Activated naive CD4-positive, alpha-beta T cell (primary cell): Measurements from ENCODE around the gene STPG3.

Experiments used
- DNase-seq, 4 experiments: peaks; one replicate each; lab custom pipeline; 2025; lab: John Stamatoyannopoulos, UW

STPG3 gene

DNA sequence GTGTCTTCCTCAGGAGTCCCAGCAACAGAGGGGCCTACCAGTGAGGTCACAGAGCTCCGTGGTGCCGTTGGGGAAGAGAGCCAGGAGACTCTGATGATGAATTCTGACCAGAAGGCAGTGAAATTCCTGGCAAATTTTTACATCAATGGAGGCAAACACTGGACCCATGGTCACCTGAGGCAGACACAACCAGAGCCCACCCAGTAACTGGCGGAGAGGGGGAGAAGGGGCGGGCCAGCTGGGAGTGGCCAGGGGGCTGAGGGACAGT lies at the start of gene STPG3:
STPG3 (plus strand) TSS at position 93 of the 268 bp plus-strand sequence; CDS start at position 94, 1 bp downstream.
- no peak for DNase-seq

DNA sequence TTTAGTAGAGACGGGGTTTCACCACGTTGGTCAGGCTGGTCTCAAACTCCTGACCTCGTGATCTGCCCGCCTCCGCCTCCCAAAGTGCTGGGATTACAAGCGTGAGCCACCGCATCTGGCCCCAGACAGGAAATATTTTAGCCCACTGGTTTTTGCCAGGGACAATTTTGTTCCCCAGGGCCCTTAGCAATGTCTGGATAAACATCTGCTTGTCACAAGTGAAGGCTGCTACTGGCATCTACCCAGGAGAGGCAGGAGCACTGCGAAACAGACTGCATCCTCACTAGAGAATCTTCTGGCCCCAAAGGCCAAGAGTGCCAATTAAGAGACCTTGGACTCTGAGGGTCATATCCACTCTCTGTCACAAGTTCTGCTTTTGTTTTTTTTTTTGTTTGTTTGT lies 48.1 kb upstream of the STPG3 start:
- no peak for DNase-seq

DNA sequence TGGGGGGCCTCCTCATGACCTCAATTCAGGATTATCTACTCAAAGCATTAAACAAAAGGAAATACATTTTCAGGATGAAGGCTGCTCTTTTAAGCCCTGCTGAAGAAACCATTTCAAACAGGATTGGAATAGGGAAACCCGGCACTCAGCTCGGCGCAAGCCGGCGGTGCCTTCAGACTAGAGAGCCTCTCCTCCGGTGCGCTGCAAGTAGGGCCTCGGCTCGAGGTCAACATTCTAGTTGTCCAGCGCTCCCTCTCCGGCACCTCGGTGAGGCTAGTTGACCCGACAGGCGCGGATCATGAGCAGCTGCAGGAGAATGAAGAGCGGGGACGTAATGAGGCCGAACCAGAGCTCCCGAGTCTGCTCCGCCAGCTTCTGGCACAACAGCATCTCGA lies 46.4 kb upstream of the STPG3 start:
- DNase-seq = no peak

DNA sequence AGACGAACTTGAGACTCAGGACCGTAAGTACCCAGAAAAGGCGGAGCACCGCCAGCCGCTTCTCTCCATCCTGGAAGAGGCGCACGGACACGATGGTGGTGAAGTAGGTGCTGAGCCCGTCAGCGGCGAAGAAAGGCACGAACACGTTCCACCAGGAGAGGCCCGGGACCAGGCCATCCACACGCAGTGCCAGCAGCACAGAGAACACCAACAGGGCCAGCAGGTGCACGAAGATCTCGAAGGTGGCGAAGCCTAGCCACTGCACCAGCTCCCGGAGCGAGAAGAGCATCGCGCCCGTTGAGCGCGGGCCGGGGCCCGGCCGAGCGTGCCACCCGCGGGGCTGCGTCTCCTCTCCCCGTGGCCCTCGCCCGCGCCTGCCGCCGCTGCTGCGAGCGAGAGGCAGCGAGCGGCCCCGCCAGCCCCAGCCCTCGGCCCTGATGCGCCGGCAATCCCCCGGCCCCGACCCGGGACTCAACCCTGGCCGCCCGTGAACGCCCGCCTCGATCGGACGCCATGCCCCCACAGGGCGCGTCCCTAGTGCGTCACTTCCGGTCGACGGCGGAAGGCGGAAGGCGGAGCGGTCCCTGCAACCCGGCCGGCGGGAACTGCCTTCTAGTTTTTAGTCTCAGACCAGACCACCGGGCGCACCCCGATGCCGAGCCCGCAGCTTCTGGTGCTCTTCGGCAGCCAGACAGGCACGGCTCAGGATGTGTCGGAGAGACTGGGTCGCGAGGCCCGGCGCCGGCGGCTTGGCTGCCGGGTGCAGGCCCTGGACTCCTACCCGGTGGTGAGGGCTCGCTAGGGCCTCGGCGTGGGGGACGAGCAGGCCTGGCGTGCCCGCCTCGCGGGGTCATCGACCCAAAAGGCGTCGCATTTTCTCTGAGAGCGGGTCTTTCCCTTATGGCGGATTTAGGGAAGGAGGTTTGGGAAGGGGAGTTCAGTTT lies 45.7 kb upstream of the STPG3 start, which contains the start of the genes NDOR1 and TMEM203:
NDOR1 (plus strand) TSS at position 575 of the 944 bp plus-strand sequence; CDS start at position 653, 78 bp downstream.
TMEM203 (minus strand) TSS at position 523 of the 944 bp plus-strand sequence; CDS start at position 289, 234 bp downstream.
- peak; percentile 85 to 92 (median 89) for DNase-seq

DNA sequence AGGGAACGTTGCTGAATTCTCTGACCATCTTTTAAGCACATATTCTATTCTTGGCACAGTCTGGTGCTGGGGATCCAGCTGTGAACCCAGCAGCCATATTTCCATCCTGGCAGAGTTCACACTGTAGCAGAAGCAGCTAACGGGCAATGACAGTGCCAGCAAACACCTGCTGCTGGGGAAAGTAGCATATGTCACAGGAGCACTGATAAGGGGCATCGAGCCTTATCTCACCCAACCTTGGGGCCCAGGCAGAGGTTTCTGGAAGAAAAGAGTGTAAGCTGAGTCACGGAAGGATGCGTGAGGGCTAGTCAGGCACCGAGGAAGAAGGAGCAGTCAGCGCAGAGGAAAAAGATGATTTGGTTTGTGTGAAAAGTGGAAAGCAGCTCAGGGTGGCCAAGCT lies 44.5 kb upstream of the STPG3 start:
- no peak for DNase-seq

DNA sequence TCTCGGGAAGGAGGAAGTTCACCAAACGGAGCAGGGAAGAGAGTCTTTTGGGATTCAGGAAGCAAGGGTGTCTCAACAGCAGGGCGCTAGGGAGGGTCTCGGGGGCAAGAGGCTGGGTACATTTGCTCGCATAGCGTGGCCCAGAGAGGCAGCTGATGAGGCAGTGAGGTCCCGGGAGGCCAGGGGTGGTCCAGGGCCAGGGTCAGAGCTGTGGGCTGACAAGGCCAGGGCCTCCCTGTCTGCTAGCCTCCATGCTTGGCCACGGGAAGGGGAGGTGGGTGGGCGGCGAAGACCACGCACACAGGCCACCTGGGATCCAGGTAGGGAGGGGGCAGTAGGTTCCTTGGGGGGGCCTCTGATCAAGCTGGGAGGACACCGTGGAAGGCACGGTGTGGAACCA lies 39.6 kb upstream of the STPG3 start:
- no peak for DNase-seq

DNA sequence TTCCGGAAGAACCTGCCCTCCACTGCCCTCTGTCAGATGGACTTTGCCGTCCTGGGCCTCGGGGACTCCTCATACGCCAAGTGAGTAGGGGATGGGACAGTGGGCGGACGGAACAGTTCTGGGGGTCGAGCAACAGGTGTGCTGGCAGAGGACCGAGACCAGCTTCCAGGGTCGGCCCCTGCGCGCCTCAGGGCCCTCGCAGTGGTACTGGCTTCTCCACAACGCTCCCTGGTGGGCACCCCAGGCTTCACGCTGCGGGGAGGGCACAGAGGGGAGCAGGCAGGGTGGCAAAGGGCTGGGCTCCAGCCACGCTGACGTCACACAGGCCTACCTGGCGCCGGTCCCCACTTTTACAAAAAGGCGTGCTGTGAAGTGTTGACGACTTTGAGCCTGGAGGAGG lies 38.6 kb upstream of the STPG3 start:
- no peak for DNase-seq

DNA sequence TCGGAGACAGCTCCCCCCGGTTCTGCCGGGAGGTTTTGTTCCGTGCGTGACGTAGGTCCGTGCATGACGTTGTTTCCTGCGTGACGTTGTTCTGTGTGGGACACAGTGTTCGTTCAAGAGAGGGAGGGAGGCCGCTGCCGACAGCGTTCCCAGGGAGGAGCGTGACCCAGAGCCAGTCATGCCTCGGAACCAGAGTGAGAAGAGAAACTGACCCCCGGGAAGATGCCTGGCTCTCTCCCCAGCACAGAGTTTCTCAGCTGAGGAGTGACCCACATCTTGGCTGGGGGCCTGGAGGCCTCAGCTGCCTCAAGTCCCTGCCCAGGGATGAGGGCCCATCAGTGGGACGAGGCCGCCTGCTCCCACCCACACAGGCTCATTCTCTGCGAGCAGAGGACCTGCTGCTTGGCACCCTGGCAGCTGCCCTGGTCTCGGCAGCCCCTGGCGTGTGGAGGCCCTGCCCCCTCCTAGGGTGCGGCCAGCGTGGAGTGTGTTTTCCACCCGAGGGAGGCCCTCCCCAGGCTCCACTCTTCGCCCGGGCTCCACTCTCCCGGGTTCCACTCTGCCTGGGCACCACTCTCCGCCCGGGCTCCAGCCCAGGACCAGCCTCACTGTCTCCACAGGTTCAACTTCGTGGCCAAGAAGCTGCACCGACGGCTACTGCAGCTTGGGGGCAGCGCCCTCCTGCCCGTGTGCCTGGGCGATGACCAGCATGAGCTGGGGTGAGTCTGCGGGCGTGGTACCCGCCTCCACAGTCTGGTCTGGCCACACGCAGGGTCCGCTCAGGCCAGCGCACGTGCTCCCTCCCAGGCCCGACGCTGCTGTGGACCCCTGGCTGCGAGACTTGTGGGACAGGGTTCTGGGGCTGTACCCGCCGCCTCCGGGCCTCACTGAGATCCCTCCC lies 37.7 kb upstream of the STPG3 start:
- DNase-seq = no peak

DNA sequence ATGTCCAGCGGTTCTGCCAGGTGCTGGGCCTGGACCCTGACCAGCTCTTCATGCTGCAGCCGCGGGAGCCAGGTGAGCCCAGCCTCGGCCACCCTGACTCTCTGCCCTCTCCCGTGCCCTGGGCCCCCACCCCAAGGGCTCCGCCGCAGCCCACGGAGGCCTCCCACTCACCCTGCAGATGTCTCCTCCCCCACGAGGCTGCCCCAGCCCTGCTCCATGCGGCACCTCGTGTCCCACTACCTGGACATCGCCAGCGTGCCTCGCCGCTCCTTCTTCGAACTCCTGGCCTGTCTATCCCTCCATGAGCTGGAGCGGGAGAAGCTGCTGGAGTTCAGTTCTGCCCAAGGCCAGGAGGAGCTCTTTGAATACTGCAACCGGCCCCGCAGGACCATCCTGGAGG lies 36.5 kb upstream of the STPG3 start:
- no peak for DNase-seq

DNA sequence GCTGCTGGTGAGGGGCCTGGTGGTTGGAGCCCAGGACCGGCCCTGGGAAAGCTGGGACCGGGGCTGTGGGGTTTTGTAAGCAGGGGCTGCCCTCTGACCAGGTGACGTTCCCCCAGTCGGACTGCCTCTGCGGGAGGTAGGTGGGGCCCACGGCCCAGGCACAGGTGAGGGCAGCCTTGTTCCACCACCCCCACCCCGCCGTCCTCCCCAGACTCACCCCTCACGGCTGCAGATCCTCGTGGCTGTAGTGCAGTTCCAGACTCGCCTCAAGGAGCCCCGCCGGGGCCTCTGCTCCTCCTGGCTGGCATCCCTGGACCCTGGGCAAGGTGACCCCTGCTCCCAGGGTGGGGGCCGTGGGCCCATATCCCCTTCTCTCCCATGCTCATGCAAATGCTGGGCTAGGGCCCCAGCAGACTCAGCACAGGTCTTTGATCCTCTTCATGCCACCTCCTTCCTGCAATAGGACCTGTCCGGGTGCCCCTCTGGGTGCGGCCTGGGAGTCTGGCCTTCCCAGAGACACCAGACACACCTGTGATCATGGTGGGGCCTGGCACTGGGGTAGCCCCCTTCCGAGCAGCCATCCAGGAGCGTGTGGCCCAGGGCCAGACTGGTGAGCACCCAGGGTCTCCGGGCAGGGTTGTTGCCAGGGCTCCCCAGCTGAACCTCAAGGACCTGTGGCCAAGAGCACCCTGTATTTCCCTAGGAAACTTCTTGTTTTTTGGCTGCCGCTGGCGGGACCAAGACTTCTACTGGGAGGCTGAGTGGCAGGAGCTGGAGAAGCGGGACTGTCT lies 35.7 kb upstream of the STPG3 start:
- DNase-seq = no peak

DNA sequence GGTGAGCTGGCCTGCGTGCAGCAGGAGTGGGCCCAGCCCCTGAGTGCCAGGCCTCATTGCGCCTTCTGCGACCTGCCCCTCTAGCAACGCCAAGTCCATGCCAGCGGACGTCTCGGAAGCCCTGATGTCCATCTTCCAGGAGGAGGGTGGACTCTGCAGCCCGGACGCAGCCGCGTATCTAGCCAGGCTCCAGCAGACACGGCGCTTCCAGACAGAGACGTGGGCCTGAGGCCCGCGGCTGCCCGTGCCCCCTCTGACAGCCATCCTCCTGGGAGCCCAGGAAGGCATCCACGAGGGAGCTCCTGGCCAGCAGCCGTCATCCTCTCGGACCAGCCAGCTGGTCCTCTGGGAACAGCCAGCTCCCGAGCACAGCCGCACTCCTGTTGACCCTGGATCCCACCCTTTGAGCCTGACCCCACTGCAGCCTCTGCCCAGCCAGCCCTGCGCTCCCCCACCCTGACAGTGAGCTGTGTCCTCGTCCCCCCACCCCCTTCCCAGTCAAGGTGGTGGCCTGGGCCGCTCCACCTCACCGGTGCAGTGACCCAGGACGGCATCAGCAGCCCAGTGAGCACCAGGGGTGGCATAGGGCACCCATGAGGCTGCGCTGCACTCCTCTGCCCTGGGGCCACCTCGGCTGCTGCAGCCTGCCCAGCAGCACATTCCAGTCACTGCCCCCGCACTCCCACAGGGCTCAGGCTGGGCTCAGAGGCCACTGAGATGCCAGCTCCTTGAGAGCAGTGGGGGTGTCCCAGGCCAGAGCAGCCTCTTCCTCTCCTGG lies 34.7 kb upstream of the STPG3 start:
- no peak for DNase-seq

DNA sequence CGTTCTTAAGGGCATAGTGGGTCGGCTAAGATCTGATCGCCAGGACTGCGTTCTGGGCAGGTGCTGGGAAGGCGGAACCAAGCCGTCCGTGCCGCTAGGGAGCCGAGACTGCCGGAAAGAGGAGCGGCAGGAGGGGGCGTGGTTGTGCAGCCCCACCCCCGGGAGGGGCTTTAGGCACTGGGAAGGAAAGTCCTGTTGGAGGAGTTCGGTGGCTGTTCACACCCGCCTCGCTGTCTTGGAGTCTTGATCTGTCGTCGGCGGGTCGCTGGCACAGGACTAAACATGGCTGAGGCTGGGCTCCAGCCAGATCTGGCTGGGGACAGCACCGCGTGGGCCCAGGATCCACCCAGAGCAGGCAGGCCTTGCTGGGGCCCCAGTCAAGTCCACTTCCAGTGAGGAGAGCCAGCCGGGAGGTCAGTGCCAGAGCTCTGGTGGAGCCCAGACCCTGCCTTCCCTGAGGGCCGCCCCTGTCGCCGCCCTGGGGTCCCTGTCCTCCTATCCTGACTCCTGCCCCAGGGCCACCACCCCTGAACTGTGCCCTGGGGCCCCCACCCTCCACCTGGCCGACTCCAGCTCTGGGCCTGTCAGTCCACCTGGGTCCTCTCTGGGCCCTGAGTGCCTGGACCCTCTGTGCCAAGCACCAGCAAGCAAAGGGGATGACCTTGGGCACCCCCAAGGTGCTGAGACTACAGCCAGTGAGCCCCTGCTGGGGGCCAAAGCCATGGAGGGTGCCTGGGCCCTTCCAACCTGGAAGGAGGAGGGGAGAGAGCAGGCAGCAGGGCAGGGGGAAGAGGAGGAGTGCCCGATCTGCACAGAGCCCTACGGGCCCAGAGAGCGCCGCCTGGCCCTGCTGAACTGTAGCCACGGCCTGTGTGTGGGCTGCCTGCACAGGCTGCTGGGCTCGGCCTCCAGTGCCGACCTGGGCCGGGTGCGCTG lies 33.5 kb upstream of the STPG3 start:
- no peak for DNase-seq

DNA sequence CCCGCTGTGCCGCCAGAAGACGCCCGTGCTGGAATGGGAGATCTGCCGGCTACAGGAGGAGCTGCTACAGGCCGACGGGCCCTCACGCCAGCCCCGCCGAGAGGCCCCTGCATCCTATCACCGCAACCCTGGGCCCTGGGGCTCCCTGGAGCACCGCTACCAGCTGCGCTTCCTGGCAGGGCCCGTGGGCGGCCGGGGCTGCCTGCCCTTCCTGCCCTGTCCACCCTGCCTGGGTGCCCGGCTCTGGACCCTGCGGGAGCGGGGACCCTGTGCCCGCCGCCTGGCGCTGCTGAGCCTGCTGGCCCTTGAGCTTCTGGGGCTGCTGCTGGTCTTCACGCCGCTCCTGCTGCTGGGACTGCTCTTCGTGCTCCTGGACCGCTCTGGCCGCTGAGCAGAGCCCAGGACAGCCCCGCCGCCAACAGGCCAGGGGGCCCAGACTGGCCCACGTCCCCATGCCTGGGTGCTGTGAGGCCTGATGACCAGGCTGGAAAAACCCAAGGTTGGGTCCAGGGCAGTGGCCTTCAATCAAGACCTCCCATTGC lies 32.8 kb upstream of the STPG3 start:
- no peak for DNase-seq

DNA sequence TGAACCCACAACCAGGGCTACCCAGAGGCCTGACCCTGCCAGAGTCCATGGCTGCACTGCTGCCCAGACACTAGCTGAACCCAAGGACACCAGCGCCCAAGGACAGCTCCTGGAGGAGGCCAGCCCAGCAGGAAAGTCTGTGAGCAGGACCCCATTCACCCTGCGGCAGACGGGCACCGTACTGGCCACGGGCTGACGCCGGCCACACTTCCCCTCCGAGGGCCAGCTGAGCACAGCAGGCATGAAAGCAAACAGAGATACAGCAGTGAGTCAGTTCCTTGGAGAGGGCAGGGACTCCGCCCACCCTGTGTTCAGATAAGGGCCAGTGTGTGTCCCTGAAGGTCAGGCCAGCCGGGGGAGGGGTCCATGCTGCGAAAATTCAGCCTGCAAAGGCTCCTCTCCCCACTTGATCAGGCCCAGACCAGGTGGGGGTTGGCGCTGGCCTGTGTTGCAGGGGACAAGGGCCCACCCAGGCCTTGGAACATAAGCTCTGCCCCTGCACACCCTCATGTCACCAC lies 32.3 kb upstream of the STPG3 start:
- no peak for DNase-seq

DNA sequence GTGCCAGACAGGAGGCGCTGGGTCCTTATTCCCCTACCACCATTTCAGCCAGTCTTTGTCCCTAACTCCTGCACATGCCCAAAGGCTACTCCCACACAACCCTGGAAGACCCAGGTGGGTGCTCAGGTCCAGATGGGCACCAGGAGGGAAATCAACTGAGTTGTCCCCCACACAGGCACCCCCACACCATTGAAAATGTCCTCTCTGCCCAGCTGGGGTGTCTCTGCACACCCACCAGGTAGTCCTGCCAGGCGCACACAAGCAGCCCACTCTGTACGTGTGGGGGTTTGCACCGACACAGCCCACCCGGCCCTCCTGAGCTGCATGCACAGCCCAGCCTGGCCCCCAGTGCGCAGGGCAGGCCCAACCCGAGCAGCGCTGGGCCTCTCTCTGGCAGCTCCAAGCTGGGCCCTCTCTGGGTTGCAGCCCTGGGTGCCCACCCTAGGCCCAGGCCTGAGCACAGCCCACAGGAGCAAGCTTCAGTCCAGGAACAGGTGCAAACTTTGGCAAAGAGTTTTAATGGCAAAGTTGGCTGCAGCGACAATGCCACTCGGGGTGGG lies 31.2 kb upstream of the STPG3 start:
- no peak for DNase-seq

DNA sequence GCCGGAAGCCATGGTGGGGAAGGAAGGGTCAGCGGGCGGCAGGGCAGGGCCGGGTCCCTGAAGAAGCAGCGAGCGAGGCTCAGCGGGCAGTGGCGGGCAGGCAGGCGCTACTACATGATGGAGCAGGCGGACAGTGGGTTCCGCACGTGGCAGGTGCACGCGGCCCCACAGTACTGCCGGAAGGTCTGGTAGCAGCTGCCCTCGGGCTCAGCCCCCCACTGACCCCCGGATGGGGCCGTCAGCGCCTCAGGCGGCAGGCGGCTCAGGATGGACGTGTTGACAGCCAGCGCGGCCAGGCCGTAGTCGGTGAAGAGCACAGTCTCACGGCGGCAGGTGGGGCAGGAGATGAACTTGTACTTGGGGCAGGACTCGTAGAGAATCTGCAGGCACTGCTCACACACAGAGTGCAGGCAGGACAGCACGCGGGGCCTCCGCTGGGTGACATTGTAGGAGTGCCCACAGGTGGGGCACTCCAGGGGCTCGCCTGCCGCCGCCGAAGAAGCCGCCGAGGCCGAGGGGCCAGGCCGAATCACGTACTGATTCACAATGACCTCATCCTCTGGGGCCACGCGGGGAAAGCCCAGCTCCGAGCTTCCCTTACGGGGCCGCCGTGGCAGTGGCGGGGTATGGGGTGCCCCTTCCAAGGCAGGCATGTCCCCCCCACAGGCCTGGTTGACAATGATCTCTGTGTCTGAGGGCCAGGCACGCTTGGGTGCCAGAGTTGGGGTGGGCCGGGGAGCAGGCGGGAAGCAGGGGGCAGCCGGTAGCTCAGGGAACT lies 30.6 kb upstream of the STPG3 start:
- DNase-seq = no peak

DNA sequence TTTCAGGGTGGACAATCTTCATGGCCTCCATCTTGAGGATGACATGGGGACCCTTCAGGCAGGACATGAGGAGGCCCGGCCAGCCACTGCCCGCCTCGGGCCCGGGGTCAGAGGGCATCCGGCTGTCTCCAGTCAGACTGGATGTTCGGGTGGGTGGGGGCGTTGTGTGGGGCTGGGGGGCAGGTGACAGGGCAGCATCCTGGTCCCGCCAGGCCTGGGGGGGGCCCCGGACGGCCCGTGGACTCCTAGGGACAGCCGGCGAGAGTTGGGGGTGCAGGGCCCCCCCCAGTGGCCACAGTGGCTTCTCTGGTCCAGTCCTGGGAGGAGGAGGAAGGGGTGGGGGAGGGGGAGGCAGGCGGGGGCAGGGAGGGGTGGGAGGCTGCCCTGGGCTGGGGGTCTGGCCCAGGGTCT lies 30.0 kb upstream of the STPG3 start:
- DNase-seq = no peak

DNA sequence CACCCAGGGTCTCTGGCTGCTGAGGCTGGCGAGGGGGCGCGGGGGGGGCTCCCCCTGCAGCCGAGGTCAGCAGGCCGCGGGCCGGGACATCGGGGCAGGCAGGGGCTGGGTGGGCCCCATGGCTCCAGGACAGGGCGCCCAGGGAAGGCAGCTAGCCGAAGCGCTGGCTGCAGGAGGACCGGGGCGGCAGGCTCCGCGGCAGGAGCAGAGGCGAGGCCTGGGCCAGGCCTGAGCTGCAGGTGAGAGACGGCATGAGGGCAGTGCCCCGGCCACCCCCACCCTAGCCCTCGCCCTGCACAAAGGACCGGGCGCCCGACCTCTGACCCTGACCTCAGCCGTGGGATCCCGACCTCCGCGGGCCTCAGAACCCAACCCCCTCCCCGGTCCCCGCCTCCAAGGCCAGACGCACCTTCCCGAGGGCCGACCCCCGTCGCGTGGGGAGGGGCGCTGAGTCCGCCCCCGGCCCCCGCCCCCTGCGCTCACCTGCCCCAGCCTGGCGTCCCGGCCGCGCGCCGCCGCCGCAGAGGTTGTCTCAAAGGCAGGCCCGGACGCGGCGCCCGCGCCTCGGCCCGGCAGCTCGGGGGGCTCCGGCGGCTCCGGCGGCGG lies 29.5 kb upstream of the STPG3 start:
- DNase-seq = no peak
